Choroid plexus epithelial cell (primary cell): ENCODE data around the gene THAP12.

Experiments
- DNase-seq: peaks from one replicate; pipeline ENCODE4 v3.0.0-alpha.2; 2010; ENCODE audit warnings: low read depth
- H3K4me3 ChIP-seq: 2 replicates; pipeline ENCODE4 v1.5.1; 2011; ENCODE audit warnings: low read depth, mild to moderate bottlenecking, control low read depth, low read length, moderate library complexity
- CTCF ChIP-seq: conservative IDR thresholded peaks from 2 replicates; pipeline ENCODE4 v1.5.1; 2011; ENCODE audit warnings: low read depth, mild to moderate bottlenecking, control low read depth, inconsistent platforms, low read length, moderate library complexity

Gene THAP12

GRCh38 chr11:76376746-76377558 lies 4.0 kb downstream of the THAP12 start:
- DNase-seq, result no peak
- H3K4me3 ChIP-seq, result no peak overlapping the region
- TF ChIP-seq CTCF, result no peak

DNA sequence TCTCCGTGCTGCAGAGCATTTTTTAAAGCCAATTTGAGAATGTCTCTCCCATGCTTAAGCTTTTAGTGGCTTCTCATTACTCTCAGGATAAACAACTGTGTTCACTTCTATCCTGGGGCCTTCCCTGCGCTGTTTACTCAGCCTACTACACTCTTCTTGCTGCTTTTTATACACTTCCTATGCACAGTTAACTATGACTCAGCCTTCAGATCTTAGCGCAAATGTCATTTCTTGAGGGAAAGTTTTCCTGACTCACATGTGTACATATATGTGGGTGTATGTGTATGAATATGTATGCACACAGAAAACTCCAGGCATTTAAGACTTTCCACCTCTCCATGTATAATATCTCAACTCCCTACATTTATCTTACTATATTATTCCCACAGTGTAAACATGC lies 9.8 kb downstream of the THAP12 start:
- DNase-seq, result peak; percentile 81
- no peak overlapping the region for H3K4me3 ChIP-seq
- TF ChIP-seq CTCF, result no peak

GRCh38 chr11:76369406-76369805 lies 11.5 kb downstream of the THAP12 start:
- no peak for TF ChIP-seq CTCF

GRCh38 chr11:76368490-76368889 lies 12.4 kb downstream of the THAP12 start:
- no peak for DNase-seq
- TF ChIP-seq CTCF, result no peak
- no peak overlapping the region for H3K4me3 ChIP-seq

More at GRCh38 chr11:76369406-76369805, 11.5 kb downstream of the THAP12 start:
- no peak overlapping the region for H3K4me3 ChIP-seq
- DNase-seq, result no peak

DNA sequence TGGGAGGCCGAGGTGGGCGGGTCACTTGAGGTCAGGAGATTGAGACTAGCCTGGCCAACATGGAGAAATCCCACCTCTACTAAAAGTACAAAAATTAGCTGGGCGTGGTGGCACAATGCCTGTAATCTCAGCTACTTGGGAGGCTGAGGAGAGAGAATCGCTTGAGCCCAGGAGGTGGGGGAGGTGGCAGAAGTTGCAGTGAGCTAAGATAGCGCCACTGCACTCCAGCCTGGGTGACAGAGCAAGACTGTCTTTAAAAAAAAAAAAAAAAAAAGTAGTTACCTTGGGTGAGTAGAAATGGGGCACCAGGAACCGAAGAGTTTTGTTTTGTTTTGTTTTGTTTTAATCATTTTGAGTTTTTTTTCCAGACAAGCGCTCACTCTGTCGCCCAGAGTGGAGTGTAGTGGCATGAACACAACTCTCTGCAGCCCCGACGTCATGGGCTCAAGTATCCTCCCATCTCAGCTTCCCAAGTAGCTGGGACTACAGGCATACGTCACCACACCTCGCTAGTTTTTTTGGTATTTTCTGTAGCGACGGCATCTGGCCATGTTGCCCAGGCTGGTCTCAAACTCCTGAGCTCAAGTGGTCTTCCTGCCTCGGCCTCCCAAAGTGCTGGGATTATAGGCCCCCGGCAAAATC lies 15.8 kb downstream of the THAP12 start:
- TF ChIP-seq CTCF, result no peak
- no peak for DNase-seq
- no peak overlapping the region for H3K4me3 ChIP-seq

DNA sequence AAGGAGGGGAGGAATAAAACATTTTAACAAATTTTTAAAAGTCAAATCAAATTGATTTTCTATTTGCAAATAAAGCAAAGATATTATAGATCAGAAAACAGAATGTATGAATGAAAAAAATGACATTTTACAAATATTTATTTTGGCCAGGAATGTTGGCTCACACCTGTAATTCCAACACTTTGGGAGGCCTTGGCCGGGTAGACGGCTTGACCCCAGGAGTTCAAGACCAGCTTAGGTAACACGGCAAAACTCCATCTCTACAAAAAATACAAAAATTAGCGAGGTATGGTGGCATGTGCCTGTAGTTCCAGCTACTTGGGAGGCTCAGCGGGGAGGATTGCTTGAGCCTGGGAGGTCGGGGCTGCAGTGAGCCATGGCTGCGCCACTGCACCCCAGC lies 18.2 kb downstream of the THAP12 start:
- DNase-seq, result no peak
- no peak for TF ChIP-seq CTCF
- H3K4me3 ChIP-seq, result no peak overlapping the region
